HUDEP-2 (cell line): Measurements from ENCODE around the gene MTAP.

ENCODE experiments used
- DNase-seq, 76 experiments: peaks; one replicate each; lab custom pipeline; 2025; ENCODE audit not compliant: unreplicated experiment in 76 of 76; lab: John Stamatoyannopoulos, UW

Gene MTAP

DNA sequence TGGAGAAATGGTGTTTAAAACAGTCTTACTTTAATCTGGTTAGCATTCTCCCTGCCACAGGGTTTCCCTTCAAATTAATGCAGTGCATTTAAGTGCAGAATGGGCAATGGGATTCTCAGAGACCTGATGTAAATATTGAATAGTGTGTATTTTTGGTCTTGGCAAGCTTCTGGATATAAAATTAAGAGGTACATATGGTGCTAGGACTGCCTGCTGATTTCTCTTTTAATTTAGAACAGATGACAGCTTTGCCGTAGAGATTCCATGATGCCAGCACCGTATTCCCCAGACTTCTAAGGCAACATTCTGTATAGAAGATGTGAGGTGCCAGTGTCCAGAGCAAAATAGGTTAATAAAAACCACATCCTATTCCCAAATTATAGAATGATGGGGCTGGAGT, 1.9 kb downstream of the MTAP start:
- no peak for DNase-seq

DNA sequence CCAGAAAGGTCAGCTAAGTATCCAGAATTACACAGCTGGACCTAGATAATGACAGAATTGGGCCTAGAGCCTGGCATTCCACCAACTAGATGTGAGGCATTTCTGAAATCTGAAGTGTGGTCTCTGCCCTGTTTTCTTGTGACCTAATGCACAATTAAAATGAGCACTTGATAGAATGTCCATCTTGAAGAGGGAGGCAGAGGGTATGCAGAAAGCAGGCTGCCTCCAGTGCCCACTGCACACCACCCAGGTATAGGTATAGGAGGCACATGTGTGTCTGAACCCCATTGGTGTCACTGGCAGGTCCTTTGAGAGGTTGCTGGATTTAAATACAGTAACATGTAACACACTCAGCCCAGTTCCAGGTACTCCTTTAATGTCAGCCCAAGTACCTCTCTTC, 2.4 kb downstream of the MTAP start:
- DNase-seq, result peak in 1 of 76 experiments; percentile 3

DNA sequence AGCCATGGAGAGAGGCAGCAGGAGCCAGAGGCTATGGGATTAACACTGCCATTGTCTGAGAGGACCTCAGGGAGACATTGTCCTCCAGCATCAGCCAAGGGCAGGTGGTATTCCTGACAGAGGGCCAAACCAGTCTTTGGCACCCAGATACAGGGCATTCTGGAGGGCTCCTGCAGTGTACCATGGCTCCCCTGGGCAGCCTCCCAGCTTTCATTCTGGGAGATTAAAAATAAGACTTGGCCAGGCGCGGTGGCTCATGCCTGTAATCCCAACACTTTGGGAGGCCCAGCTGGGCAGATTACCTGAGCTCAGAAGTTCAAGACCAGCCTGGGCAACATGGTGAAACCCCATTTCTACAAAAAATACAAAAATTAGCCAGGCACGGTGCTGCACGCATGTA, 4.2 kb downstream of the MTAP start:
- DNase-seq, result no peak

DNA sequence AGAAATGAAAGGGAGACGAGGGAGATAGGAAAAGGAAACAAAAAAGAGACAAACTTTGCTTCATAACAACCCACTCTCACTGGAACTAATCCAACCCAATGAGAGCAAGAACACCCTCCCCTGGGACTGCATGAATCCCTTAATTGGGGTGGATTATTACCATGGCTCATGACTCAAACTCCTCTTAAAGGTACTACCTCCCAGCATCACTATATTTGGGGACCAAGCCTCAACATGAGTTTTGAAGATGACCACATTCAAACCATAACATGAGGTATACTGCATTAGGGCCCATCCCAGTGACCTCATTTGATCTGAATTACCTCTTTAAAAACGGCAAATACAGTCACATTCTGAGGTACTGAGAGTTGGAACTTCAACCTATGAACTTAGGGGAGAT, 8.0 kb downstream of the MTAP start:
- no peak for DNase-seq

DNA sequence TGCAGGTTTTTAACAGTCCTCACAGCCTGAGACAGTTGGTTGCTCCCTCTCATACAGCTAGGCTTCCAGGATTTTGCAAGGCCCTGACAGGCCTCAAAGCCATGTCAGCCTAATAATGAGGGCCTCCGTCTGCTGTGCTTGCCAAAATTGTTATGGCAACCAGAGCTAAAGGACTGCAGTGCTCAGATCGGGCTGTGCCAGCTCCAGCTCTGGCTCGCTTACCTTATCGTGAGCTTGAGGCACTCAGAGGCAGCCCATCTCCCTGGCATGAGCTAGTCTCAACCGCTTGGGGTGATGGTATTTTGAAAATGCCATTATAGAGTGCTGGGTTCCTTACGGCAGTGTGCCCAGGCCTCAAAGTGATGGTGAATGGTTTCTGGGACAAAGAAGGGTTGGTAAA, 8.4 kb downstream of the MTAP start:
- no peak for DNase-seq

DNA sequence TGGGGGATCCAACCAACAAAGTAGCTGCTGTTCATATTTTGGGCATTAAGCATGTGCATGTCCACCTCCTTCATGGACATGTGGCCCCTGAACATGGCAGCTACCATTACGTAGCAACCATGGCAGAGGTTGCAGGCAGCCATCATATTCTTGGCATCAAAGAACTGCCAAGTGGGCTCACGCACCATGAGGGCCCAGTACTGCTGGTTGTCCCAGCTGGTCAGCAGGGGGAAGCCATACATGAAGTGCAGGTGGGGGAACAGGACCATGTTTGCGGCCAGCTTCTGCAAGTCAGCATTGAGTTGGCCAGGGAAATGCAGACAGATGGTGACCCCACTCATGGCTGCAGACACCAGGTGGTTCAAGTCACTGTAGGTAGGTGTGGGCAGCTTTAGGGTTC, 9.5 kb downstream of the MTAP start:
- DNase-seq, result no peak

DNA sequence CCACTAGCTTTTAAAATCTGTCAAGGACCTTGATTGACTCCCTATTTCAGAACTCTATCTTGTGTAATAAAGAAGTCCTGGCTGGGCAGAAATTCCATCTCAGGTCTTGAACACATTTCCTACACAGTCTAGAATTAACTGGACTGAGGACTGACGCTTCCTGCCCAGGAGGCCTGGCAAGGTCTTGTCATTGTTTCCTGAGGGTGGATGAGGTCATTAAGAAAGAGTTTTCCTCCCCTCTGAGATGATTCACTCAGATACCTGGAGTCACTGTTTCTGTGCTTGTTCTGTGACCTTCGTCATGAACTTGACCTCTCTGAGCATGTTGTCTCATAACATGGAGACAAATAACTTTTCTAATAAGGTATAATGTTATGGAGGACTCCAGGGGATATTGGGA, 10.0 kb downstream of the MTAP start:
- no peak for DNase-seq

DNA sequence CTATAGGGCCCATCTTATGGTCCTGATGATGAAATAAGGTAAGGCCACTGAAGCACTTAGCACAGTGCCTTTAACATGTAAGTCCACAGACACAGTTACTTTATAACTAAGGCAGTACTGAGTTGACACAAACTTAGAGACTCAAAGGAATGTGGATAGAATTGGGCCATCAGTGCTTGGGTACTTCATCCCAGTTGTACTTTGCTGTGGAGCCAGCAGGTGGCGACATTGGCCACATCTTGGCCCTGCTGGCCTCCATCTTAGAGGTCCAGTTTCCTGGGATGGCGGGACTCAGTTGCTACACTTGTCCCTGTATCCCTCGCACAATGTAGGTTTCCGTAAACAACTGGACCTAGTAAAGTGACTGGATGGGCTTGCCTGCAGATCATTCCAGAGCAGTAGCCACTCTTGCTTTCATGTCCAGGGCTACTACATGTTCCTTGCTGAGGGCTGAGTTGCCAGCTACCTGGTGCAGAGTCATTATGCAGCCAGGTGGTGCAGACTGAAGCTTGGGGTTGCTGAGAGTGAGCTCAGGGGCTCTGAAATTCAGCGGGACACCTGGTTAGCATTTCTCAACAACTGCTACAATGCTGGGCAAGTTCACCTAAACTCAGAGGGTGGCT, 10.6 kb downstream of the MTAP start:
- peak in 63 of 76 experiments; percentile 4 to 72 (median 43) for DNase-seq

DNA sequence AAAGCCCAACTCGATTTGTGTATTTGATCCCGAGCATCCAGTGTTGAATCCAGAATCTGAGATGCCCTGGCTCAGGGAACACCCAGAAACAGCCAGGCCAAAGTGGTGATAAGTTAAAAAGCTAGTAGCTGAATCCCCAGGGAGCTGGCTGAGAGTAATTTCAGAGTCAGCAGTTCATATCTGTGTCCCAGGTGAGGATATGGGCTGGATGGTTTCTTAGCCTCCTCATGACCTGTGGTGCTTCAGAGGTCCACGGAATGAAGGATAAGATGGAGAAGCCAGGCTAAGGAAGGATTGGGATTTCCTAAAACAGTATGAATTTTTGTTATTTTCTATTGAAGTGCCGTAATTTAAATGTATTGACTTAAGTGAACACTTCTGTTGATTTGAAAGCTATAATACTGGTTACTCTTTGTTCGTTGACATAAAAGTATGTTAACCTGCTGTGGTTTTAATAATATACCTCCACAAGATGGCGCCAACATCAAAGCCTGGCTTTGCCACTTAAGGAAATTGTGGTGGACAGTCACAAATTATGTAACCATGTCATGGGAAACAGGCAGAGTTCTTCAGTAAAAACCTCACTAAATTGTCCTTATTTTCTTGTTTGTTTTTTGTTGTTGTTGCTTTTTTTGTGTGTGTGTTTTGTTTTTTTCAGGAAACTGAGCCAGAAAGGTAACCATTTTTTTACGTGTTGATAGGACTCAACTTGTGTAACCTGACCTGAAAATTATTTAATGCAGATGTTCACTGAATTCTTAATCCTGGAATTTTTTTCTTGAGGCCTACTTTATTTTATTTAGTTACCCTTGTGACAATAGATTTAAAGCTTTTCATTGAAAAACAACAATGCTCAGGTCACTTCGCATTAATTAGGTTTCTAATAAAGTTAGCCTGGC, 11.4 kb downstream of the MTAP start:
- peak in 56 of 76 experiments; percentile 2 to 77 (median 44) for DNase-seq

DNA sequence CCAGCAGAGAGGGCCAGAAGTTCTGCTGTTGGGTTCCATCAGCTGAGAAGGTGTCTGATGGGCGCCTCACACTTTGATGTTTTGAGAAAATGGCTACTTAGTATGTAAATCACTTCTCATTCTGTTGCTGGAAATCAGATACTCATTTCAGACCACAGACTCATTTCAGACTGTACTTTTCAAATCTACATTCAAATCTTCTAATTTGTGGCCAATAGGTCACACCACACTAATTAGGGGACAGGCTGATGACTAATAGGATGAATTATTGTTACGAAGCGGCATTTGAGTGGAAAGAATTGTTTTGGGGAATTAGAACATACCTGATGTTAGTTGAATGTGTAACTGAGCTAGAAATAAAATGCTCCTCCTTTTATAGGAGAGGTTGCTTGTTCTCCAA, 13.2 kb downstream of the MTAP start:
- DNase-seq, result no peak

DNA sequence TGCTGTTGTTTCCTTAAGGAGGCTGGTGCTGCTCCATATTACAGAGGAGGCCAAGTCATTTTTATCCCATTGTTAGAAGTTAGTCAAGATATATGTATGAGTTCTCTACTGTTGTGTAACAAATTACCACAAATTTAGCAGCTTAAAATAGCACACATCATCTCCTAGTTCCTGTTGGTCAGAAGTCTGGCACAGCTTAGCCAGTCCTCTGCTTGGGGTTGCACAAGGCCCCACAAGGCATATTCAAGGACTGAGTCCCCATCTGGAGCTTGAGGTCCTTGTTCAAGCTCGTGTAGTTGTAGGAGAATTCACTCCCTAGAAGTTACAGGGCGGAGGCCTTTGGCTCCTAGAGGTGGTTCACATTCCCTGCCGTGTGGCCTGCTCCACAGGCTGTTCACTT, 14.7 kb downstream of the MTAP start:
- DNase-seq, result no peak

DNA sequence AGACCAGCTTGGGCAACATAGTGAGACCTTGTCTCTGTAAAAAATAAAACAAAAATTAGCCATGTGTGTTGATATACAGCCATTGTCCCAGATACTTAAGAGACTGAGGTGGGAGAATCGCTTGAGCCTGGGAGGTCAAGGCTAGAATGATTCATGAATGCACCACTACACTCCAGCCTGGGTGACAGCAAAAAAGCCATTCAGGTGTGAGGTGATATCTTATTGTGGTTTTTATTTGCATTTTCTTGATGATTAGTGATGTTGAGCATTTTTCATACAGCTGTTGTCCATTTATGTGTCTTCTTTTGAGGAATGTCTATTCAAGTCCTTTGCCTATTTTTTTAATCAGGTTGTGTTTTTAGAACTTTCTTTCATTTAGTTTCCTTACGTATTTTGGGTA, 23.2 kb downstream of the MTAP start:
- no peak for DNase-seq

DNA sequence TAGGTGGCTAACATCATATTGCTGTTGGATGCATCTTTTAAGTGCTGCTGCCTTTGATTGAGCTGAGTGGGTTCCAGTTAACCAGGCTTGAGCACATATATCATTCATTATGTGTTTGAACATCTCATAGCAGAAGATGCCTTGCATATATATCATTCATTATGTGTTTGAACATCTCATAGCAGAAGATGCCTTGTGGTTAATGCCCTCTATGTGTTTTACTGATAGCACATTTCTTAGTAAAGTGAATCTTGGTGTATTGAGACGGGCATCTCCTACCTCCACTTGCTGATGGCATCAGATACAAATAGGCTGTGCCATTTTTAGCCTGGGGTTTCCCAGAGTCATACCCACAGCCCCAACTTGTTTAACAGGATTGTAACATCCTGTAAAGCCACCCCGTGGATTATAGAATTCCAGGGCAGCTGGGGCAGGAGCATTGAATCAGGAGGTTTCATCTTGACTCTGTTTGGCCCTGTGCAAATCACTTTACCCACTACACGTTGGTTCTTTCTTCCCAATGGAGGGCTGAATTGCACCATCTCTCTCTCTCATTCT, 26.5 kb downstream of the MTAP start:
- no peak for DNase-seq

DNA sequence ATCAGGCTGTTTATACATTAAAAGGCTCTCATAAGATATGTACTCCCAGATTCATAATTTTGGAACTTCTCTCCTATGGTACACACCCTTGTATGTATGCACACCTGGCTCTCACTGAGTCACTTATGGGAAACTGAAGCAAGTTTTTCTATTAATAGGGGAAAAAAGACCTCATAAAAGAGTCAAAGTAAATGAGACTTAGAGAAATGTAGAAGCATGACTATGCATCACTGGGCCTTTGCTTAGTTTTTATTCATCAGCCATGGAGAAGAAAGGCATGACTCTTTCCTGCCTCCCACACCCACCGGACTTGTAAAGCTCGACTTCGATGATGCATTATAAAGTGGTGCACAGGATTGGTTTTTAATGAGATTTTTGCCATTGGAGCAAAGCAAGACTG, 28.2 kb downstream of the MTAP start:
- DNase-seq, result no peak

DNA sequence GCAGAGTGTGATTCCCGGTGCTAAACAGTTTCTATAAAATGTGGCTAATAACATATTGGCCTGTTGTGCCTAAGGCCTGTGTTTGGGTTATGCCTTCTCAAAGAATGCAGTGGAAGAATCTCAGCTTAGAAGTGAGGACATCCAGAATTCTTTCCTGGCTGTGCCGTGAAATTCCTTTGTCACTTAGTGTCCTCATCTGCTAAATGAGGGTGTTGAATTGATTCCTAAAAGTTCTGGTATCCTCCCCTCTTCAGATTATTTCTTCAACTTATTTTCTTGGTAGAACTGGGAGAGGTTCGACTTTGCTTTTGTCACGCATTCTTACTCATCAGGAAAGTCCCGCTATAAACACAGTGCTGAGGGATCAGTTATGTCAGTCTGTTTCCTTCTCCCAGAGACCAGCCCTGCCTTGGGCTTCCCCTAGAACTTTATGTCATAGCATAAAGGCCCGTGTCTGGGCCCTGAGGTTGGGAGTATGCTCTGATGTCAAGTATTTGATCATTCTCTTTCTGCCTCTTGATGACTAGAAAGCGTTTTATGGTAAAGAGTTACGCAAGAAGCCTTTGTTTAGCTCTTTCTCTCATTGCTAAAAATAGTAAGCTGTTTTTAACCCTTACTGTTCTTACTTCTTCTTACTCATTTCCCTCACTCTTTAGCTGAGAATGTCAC, 29.5 kb downstream of the MTAP start:
- no peak for DNase-seq

DNA sequence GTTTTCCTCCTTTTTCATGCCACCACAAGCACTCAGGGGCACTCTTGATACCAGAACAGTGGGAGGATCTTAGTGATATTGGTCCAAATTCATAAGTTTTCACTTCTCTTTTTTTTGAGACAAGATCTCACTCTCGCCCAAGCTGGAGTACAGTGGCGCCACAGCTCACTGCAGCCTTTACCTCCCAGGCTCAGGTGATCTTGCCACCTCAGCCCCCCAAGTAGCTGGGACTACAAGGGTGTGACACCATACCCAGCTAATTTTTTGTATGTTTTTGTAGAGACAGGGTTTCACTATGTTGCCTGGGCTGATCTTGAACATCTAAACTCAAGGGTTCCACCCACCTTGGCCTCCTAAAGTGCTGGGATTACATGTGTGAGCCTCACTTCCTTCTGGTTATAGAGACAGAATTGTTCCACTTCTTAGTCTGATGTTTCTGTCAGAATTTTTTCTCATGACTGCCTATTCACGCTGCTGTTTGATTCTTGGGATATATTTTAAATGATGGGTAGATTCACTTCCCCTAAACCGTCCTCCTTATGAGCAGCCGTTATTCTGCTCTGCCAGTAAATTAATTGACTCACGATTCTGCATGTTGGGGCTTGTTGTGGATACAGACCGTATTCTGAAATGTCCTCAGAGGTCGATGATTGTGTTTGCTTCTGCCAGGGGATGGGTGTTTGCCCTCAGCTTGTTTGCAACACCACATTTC, 30.8 kb downstream of the MTAP start:
- no peak for DNase-seq

DNA sequence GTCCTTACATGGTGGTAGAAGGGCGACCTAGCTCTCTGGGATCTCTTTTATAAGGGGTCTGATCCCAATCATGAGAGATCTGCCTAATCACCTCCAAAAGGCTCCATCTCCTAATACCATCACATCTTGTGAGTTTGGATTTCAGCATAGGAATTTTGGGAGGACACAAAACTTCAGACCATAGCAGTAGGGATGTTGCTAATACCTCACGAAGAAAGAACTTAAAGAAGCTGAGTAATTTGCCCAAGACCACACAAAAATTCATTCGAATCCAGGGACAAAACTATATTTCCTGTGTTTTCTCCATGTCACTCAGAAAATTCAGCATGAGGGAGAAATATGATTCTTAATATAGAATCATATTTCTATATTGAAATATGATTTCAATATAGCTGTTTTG, 32.7 kb downstream of the MTAP start:
- no peak for DNase-seq

DNA sequence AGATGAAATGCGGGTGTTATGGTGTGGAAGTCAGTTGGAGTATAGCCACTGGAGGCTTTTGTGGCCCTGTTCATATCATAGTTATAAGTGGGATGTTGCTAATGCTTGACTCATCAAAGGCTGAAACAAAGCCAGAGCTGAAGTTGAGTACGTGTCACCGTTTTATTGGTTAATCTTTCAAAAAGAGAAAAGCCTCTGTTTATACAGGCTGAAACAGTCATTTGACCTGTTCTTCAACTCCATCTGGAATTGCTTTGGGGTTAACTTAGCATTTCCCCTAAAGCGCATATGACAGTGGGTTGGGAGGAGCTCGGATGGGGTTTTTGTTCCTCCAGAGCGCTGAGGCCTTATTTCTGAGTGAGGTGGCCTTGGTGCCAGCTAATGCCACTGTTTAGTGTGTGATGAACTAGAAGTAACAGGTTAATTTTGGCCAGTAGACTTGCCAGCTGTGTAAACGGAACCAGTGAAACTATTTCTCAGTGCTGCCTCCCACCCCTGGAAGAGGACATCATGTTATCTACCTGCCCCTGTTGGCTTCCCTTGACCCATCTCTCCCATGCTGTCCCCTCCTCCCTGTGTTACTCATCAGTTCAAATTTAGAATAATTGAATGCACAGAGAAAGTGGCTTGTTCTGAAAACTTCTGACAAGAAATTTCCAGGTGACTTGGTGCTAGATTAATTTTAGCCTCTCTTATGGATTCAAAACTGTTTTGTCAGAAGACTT, 34.2 kb downstream of the MTAP start:
- no peak for DNase-seq

DNA sequence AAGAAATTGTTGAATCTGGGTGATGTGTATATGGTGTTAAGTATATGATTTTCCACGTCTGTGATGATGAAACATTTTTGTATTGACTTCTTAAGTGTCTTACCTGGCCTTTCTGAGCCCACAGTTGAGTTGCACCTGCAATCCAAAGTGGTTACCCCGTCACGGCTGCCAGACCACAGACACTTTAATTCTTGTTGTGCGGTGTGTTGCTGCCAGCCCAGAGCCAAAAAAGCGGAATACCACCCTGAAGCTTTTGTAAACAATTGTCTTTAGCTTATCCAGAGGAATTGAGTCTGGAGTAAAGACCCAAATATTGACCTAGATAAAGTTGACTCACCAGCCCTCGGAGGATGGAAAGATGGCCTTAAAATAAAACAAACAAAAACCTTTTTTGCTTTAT, 35.1 kb downstream of the MTAP start:
- no peak for DNase-seq

DNA sequence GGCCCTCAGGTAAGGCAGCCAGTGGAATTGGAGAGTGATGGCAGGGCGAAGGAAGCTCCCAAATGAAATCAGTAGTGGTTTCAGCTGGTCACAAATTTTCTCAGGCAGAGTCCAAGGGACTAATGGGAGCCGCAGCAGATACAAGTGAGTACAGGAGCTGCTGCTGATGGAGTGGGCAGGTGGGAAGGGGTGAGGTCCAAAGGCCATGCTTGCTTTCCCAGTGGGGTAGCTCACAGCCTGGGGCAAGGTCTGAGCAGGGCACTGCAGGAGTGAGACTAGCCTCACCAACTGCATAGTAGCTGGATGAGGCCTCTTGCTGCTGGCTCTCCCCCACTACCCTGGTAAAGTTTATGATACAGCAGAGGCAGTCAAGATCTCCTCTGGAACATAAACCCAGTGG, 38.2 kb downstream of the MTAP start:
- no peak for DNase-seq
